NCI-H524 (cell line): Measurements from ENCODE around the gene MYEOV.

Experiments
- DNase-seq, 2 experiments: peaks; one replicate each; lab custom pipeline; 2025; lab: John Stamatoyannopoulos, UW

Gene MYEOV

DNA sequence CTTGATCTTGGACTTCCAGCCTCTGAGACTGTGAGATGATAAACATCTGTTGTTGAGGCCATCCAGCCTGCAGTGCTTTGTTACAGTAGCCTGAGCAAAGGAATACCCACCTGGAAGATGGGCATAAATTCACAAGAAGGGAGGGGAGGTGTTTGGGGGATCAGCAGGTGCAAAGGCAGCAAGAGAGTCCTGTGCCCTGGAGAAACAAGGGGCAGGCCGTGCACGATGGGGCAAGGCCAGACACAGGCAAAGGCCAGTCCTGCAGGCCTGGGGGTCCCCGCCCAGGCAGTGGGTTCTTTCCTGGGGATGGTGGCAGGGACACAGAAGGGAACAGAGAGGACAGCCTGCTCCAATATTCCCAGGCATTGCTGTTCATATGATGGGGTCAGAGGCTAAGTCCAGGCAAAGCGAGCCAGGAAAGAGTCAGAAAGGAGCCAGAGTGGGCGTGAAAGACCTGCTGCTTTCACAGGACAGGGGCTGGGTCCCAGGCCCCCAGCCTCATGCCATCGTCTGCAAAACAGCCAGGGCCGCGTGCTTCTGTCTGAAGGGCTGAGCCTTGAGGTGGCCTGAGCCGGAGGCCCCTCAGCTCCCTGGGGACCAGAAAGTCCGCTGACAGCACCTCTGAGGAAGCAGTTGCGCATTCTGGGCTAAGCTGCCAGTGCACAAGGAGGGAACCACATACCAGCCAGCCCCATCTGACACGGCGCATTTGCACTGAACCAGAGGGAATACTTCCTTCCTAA lies 48.8 kb downstream of the MYEOV start:
- DNase-seq: no peak

DNA sequence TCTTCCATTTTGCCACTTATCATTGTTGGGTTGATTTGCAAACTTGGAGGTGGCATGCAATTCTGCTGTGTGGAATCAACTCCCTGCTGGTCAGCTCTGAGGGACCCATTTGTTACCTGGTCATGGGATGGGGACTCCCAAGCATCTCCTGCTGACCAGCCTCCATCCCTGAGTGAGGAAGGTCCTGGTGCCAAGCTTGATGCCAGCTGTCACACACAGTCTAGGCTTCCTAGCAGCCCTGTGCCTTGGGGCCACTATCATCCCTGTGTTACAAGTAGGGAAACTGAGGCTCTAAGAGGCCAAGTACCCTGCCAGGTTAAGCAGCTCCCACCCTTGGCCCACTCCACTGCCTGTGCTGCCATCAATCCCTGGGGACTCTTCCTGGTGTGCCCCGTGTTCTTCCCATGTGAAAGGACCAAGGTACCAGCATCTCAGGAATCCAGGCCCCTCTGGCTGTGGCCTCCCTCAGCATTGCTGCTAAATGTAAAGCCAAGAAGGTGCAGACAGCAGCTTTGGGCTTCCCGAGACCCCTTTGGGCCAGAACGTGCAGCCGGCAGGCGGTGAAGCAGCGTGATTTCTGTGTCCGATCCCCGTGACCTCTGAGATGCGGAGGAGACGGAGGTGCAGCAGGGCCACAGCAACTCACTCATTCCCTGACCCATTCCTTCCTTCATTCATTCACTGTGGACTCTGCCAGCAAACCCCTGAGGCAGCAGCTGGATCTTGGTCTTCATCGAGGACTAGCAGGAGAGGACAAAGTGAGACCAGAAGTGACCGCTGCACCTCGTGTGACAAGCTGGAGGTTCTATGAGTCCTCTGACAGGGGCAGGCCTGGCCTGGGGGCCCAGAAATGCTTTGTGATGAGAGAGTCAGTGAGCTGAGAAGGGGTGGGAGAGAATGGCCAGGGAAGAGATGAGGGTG lies 49.7 kb downstream of the MYEOV start:
- no peak for DNase-seq

DNA sequence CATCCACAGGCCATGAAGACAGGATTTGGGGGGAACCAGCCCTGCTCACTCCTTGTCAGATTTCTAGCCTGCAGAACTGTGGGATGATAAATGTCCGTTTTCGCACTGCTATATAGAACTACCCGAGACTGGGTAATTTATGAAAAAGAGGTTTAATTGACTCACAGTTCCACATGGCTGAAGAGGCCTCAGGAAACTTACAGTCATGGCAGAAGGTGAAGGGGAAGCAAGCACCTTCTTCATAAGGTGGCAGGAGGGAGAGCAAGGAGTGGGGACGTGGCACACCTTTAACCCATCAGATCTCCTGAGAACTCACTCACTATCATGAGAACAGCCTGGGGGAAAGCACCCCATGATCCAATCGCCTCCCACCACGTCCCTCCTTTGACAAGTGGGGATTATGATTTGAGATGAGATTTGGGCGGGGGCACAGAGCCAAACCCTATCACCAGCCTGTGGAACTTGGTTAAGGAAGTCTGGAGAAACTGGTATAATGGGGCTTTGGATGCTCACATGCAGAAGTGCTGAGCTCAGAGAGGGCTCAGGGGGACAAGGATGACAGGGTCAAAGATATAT lies 50.7 kb downstream of the MYEOV start:
- DNase-seq: peak in 1 of 2 experiments; percentile 25
